GM12891 (cell line): Measurements from ENCODE around the gene ZDHHC17.

Experiments used
- POLR2A ChIP-seq: IDR thresholded peaks from 2 replicates; pipeline ENCODE4 v1.6.1; 2011; ENCODE audit warnings: low read depth, low read length, control low read depth
- TAF1 ChIP-seq: IDR thresholded peaks from 2 replicates; pipeline ENCODE4 v1.6.1; 2011; ENCODE audit warnings: low read depth, low read length, control low read depth

- no peak for TF ChIP-seq POLR2A
- TF ChIP-seq TAF1, result no peak
Measured at GRCh38 chr12:76901628-76902380, 137.9 kb downstream of the ZDHHC17 start.
